Sigmoid colon (tissue), 7 donors: ENCODE measurements around the gene FIBP. TPM values are rescaled to one million over a fixed set of nuclear protein-coding genes. Genes with fewer than 3 reads are reported as not detected.

ENCODE experiments used
- DNase-seq: peaks from one replicate; pipeline ENCODE4 v3.0.0-alpha.2; 2019
- H3K27ac ChIP-seq, 4 donors: fragments of 200-600 bp; sonication (generic); one replicate each; pipeline ENCODE4 v1.5.1; 2016 to 2019; ENCODE audit warnings: mild to moderate bottlenecking in 1 of 4
- H3K27me3 ChIP-seq, 3 donors: fragments of 200-600 bp; sonication (generic); one replicate each; pipeline ENCODE4 v1.5.1; 2019; ENCODE audit warnings: mild to moderate bottlenecking in 1 of 3
- H3K36me3 ChIP-seq, 4 donors: fragments of 200-600 bp; sonication (generic); one replicate each; pipeline ENCODE4 v1.5.1; 2016 to 2019
- H3K4me1 ChIP-seq, 4 donors: fragments of 200-600 bp; sonication (generic); one replicate each; pipeline ENCODE4 v1.5.1; 2017 to 2019
- H3K4me3 ChIP-seq, 4 donors: fragments of 200-600 bp; sonication (generic); one replicate each; pipeline ENCODE4 v1.5.1; 2017 to 2019; ENCODE audit warnings: mild to moderate bottlenecking in 2 of 4, moderate library complexity in 1 of 4
- H3K9me3 ChIP-seq, 4 donors: fragments of 200-600 bp in 3 of 4; sonication (generic) in 3 of 4; one replicate each; pipeline versions ENCODE4 v1.5.1 to v1.6.1; 2013 to 2019
- EP300 ChIP-seq, 4 donors: sonication (generic); formaldehyde crosslinking; IDR thresholded peaks; one replicate each; pipeline ENCODE4 v1.6.1; 2017; ENCODE audit warnings: antibody characterized with exemption in 4 of 4
- POLR2A ChIP-seq, 2 donors: fragments of 450-650 bp; IDR thresholded peaks; one replicate each; pipeline ENCODE4 v1.6.1; 2016; ENCODE audit warnings: antibody characterized with exemption in 2 of 2, mild to moderate bottlenecking in 2 of 2, moderate library complexity in 2 of 2
- POLR2AphosphoS5 ChIP-seq, 4 donors: sonication (generic); formaldehyde crosslinking; IDR thresholded peaks; one replicate each; pipeline ENCODE4 v1.6.1; 2017; ENCODE audit warnings: antibody characterized with exemption in 4 of 4
- WGBS, 2 donors: extraction: QIAGEN DNeasy Blood & Tissue Kit; methylation state at CpG; one replicate each; pipeline ENCODE4 v1.1.7; 2013; 5-methylcytosine and 5-hydroxymethylcytosine counted together
- intact Hi-C: fragments of 100-400 bp; cut with DNase I; formaldehyde crosslinking; loops from one replicate; pipeline ENCODE4 v1.15.1; 2023
- polyA plus RNA-seq, 3 donors: library from polyadenylated mRNA; stranded (reverse); fragments of 200-250 nt; gene quantifications; one replicate each; pipeline ENCODE4 v1.2.3, GENCODE V29; 2013
- total RNA-seq, 4 donors: library from RNA; depleted of rRNA; stranded (reverse); fragments of >200 nt; gene quantifications; one replicate each; pipeline ENCODE4 v1.1.0, GENCODE V29; 2016
- TF ChIP-seq, protein P1 (sequence below), 4 experiments: fragments of 450-650 bp in 3 of 4; fragments of 200-600 bp in 1 of 4; IDR thresholded peaks; one replicate each; pipeline ENCODE4 v1.5.1; 2016 to 2019; ENCODE audit warnings: antibody characterized with exemption in 4 of 4, mild to moderate bottlenecking in 3 of 4, moderate library complexity in 2 of 4
- donor health status: healthy with polysubstance abuse.
- donor health status: Bipolar disorder and iron deficiency.
- donor health status: healthy.

The FIBP gene
- total and polyA plus RNA-seq, 7 donors = 37.5 to 66.1 (median 54.4) TPM

DNA sequence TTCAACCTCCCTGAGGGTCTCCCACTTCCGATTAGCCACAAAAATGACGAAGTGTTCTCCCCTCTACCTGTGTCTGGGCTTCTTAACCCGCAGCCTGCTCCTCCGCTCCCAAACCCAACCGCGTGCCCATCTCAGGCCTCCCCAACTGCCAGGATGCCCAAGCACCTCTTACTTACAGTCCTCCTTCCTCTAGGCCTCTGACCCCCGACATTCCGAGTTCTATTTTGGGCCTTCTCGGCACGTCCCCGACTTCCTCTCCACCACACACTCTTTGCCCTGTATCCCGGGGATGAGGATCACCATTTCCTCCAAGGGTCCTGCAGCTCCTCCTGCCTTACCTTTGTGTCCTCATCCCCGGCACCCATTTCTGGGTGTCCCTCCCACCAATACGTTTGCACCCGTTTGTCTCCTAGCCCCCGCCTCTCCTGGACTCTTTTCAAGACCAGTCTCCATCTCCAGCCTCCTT lies 28.4 kb downstream of the FIBP start:
- TF ChIP-seq, protein P1, sequence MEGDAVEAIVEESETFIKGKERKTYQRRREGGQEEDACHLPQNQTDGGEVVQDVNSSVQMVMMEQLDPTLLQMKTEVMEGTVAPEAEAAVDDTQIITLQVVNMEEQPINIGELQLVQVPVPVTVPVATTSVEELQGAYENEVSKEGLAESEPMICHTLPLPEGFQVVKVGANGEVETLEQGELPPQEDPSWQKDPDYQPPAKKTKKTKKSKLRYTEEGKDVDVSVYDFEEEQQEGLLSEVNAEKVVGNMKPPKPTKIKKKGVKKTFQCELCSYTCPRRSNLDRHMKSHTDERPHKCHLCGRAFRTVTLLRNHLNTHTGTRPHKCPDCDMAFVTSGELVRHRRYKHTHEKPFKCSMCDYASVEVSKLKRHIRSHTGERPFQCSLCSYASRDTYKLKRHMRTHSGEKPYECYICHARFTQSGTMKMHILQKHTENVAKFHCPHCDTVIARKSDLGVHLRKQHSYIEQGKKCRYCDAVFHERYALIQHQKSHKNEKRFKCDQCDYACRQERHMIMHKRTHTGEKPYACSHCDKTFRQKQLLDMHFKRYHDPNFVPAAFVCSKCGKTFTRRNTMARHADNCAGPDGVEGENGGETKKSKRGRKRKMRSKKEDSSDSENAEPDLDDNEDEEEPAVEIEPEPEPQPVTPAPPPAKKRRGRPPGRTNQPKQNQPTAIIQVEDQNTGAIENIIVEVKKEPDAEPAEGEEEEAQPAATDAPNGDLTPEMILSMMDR (IDR thresholded peaks at IDR 0.05) = no peak
- TF ChIP-seq POLR2AphosphoS5 (IDR thresholded peaks at IDR 0.05) = no peak
- no peak for TF ChIP-seq POLR2A (IDR thresholded peaks at IDR 0.05)
- TF ChIP-seq EP300 (IDR thresholded peaks at IDR 0.05) = no peak
- no peaks in the 10 kb centered on the region for H3K9me3 ChIP-seq
- H3K36me3 ChIP-seq = peaks cover 23 to 47% (median 44%) of the 10 kb centered on the region in 4 donors
- H3K27ac ChIP-seq = peak overlapping the region; percentile 89 to 99 (median 95)
- peaks cover 0 to 60% (median 46%) of the 10 kb centered on the region in 4 donors for H3K4me1 ChIP-seq
- intact Hi-C loops = loop anchor here (5.0 kb wide), 2 partner anchors 57 to 288 kb away; partner anchors contain the start of genes C11orf68, DRAP1, FAM89B and ZNRD2
- H3K27me3 ChIP-seq = no peaks in the 10 kb centered on the region
- H3K4me3 ChIP-seq = peak overlapping the region; percentile 79 to 98 (median 90)
- no peak for DNase-seq
- 2 to 10% methylated on average over 16 of the region's 16 CpGs for WGBS, 2 donors

DNA sequence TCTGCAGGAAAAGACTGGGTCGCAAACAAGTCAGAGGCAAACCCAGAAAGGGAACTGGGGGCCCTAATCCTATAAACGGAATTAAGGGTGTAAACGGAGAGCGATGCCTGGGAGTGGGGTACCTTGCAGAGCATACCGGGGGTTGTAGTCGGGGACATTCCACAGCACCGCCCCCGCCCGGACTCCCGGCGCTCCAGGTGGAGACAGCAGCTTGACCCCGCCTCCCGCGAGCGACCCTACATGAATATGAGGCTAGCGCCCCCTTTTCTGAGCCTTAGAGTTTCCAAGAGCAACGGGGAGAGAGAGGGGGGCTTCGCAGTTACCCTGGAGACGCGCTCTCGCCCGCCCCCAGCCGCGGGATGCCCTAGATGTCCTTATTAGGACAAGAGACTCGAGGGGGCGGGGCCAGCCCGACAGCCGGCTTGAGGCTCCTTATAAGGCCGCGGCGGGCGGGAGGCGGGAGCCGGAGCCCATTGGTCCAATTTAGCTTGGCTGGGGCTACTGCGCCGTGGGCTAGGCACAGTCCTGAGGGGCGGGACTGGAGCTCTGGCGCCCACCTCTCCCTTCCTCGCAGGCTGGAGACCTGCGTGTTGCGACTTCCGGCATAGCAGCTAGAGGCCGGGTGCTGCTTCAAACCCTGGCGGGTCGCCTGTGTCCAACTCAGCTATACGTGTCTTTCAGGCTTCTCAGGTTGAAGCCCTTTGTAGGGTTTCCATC lies 29.0 kb downstream of the FIBP start:
- DNase-seq = peak; percentile 100
- Histone ChIP-seq H3K27ac (peak overlapping the region; percentile 89 to 99 (median 95)), H3K36me3 (peaks cover 22 to 47% (median 44%) of the 10 kb centered on the region in 4 donors), H3K9me3 (no peaks in the 10 kb centered on the region), H3K27me3 (no peaks in the 10 kb centered on the region), H3K4me3 (peak overlapping the region; percentile 79 to 98 (median 90)), H3K4me1 (peaks cover 0 to 61% (median 51%) of the 10 kb centered on the region in 4 donors)
- intact Hi-C loops = loop anchor here (5.0 kb wide), 2 partner anchors 58 to 287 kb away; partner anchors contain the start of genes C11orf68, DRAP1, FAM89B and ZNRD2
- 0 to 1% methylated on average over 46 of the region's 46 CpGs for WGBS, 2 donors
- TF ChIP-seq POLR2A (IDR thresholded peaks at IDR 0.05) (peak; percentile 98 to 99), POLR2AphosphoS5 (IDR thresholded peaks at IDR 0.05) (peak; percentile 99), EP300 (IDR thresholded peaks at IDR 0.05) (peak in 1 of 4 donors; percentile 28)
- TF ChIP-seq, protein P1 (IDR thresholded peaks at IDR 0.05) = no peak

DNA sequence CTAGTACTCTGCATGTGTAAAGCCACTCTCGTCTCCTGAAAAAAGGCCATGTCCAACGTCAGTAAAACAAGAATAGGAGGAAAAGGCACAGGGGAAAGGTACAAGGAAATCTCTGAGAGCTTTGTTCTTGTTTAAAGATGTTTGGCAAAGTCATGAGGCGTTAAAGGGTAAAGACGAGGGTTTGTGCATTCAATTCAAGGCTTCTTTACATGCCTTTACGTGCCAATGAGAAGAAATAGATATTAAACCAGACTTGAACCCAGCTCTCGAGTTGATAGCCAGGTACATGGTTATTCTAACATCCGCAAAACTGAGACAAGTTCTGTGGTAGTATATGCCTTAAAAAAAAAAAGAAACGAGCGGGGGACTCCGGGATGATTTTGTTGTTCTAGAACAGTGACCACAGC lies 29.6 kb downstream of the FIBP start:
- Histone ChIP-seq H3K4me3 (peak overlapping the region; percentile 79 to 98 (median 90)), H3K36me3 (peaks cover 22 to 47% (median 44%) of the 10 kb centered on the region in 4 donors), H3K27ac (peak overlapping the region; percentile 89 to 99 (median 95)), H3K4me1 (peaks cover 0 to 67% (median 55%) of the 10 kb centered on the region in 4 donors), H3K9me3 (no peaks in the 10 kb centered on the region), H3K27me3 (no peaks in the 10 kb centered on the region)
- WGBS, 2 donors = 0 to 1% methylated on average over 10 of the region's 10 CpGs
- DNase-seq = no peak
- TF ChIP-seq, protein P1 (IDR thresholded peaks at IDR 0.05) = no peak
- TF ChIP-seq POLR2A (IDR thresholded peaks at IDR 0.05) (no peak), EP300 (IDR thresholded peaks at IDR 0.05) (no peak), POLR2AphosphoS5 (IDR thresholded peaks at IDR 0.05) (no peak)
- intact Hi-C loops = loop anchor here (1.0 to 5.0 kb wide), 3 partner anchors 30 to 286 kb away; partner anchors contain the start of genes C11orf68, DRAP1, FAM89B and FIBP

DNA sequence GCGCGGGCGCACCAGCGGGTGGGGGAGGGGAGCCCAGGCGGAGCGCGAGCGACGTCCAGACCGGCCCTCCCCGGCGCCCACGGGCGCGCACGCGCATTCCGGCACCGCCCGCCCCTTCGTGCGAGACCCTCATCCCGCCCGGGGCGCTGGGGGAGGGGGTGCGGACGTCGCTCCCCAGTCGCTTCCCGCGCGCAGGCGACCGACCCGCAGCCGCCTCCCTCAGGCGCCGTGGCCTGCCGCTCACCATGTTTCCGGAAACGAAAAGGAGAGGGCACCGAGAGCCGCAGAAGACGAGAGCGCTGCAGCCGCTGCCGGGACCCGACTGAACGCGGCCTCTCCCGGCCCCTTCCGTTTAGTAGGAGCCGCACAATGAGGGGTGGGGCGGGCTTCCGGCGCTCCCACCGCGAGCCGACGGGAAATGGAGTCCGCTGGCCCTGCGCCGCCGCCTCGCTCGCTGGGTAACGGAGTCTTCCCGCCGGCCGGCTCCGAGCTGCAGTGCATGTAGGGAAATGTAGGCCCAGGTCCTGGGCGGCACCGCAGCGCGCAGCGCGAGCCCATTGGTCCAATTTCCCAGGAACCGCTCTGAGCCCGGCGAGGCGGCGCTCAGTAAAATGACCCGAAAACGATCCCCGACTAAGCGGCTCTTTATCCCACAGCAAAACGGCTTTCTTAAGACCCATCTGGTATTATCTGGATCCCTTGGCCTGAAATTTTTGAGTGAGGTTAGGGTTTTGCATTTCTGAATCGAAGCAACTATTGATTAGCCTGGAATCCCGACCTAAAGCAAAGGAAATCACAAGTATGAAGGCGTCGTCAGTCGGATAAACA lies 30.2 kb downstream of the FIBP start, which contains the start of gene CFL1:
Gene CFL1, minus strand, starts transcription at position 328 of the 828 bp plus-strand sequence. Its CDS starts 81 bp downstream, at position 247.
- peak; percentile 100 for DNase-seq
- Histone ChIP-seq H3K27me3 (no peaks in the 10 kb centered on the region), H3K27ac (peak within 1 kb of the TSS; percentile 89 to 99 (median 95)), H3K9me3 (no peaks in the 10 kb centered on the region), H3K4me3 (peak within 1 kb of the TSS; percentile 79 to 99 (median 98)), H3K4me1 (peaks cover 0 to 70% (median 59%) of the 10 kb centered on the region in 4 donors), H3K36me3 (peaks cover 25 to 47% (median 45%) of the 10 kb centered on the region in 4 donors)
- WGBS, 2 donors = 0% methylated on average over 92 of the region's 92 CpGs
- intact Hi-C loops = loop anchor here (1.0 to 5.0 kb wide), 3 partner anchors 30 to 286 kb away; partner anchors contain the start of genes C11orf68, DRAP1, FAM89B and FIBP
- TF ChIP-seq, protein P1 (IDR thresholded peaks at IDR 0.05) = no peak
- TF ChIP-seq POLR2AphosphoS5 (IDR thresholded peaks at IDR 0.05) = peak; percentile 93 to 99 (median 98)
- peak in 1 of 4 donors; percentile 62 for TF ChIP-seq EP300 (IDR thresholded peaks at IDR 0.05)
- TF ChIP-seq POLR2A (IDR thresholded peaks at IDR 0.05) = peak; percentile 95 to 96
